ENCODE data around the gene TMEM128.

DNA sequence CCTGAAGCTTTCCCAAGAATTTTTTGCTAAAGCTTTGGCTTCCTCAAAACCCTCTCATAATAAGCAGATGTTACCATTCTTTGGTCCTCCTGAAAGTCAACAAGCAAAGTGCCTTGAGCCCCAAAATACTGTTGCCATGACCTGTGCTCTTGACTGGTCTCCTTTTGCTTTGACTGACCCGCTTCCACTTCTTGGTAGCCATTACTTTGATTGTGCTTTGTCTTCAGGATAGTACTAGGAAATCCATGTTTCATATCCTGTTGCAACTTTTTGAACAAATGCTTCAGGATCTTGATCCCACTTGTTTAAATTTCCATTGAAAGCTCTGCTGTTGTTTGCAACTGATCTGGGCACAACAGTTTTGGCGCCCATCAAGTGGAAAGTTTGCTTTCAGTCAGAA, 14.4 kb downstream of the TMEM128 start:
- TF ChIP-seq POLR2A (IDR thresholded peaks at IDR 0.05) (no peak), CTCF (IDR thresholded peaks at IDR 0.05) (no peak)
